Measurements from ENCODE around the gene FLCN. TPM values are rescaled to one million over a fixed set of nuclear protein-coding genes. Genes with fewer than 3 reads are reported as not detected.
A peak's percentile ranks its signal among the peaks of the same experiment; 100 is the strongest.
"Not testable (repeated sequence)": the region's sequence is repeated elsewhere in the genome, so short reads cannot be mapped to it uniquely, and the experiment has no call there.

The FLCN gene
- total and polyA plus RNA-seq, 9 donors: 17.4 to 37.3 (median 23.7) TPM

DNA sequence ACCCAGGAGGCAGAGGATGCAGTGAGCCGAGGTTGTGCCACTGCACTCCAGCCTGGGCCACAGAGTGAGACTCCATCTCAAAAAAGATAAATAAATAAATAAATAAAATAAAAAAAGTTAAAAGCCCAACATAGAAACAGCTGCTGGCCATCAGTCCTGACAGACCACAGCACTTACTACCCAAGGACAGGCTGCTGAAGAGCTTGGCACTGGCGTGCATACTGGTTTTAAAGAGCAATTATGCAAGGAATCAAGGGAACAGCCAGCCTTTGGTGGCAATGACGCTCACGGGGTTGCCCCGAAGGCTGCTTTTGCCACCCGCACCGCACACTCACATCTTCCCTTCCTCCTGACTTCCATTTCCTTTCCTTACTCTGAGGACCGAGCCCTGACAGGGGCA lies 35.1 kb downstream of the FLCN start:
- Histone ChIP-seq H3K4me1 (ENCODE audit: control insufficient read depth, insufficient read depth, low read length) (peaks cover 25% of the 10 kb centered on the region), H3K27ac (ENCODE audit: low read length) (no peak overlapping the region), H3K4me3 (ENCODE audit: low read length) (no peak overlapping the region), H3K9me3 (replicated peaks; ENCODE audit: control insufficient read depth, low read depth, low read length) (no peaks in the 10 kb centered on the region), H3K27me3 (ENCODE audit: control insufficient read depth, insufficient read depth, low read length) (no peaks in the 10 kb centered on the region), H3K36me3 (ENCODE audit: control insufficient read depth, insufficient read depth, low read length) (peaks cover 20% of the 10 kb centered on the region)
- DNase-seq: no peak
- 88% methylated on average over 1 of the region's 8 CpGs for WGBS (ENCODE audit: insufficient coverage)

DNA sequence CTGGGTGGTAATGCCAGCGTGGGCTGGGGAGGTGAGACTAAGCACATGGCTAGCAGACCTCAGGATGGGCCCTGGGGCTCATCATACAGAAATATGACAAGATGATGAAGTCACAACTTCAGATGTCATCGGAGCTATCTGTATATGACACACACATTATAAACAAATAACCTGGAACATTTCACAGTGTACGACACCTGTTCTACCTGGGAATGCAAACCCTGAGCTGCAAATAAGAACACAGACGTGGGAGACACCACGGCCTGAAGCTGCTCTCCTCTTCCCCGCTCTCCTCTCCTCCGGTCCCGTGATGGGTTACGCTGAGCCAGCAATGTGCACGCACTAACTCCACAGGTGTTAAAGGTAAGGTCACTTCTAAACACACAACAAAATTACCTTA lies 35.7 kb downstream of the FLCN start:
- no peak overlapping the region for H3K4me3 ChIP-seq (ENCODE audit: low read length)
- H3K27me3 ChIP-seq (ENCODE audit: control insufficient read depth, insufficient read depth, low read length): no peaks in the 10 kb centered on the region
- H3K36me3 ChIP-seq (ENCODE audit: control insufficient read depth, insufficient read depth, low read length): peaks cover 20% of the 10 kb centered on the region
- DNase-seq: no peak
- H3K4me1 ChIP-seq (ENCODE audit: control insufficient read depth, insufficient read depth, low read length): peaks cover 25% of the 10 kb centered on the region
- H3K27ac ChIP-seq (ENCODE audit: low read length): no peak overlapping the region
- WGBS (ENCODE audit: insufficient coverage): 92% methylated on average over 8 of the region's 10 CpGs
- no peaks in the 10 kb centered on the region for H3K9me3 ChIP-seq (replicated peaks; ENCODE audit: control insufficient read depth, low read depth, low read length)

DNA sequence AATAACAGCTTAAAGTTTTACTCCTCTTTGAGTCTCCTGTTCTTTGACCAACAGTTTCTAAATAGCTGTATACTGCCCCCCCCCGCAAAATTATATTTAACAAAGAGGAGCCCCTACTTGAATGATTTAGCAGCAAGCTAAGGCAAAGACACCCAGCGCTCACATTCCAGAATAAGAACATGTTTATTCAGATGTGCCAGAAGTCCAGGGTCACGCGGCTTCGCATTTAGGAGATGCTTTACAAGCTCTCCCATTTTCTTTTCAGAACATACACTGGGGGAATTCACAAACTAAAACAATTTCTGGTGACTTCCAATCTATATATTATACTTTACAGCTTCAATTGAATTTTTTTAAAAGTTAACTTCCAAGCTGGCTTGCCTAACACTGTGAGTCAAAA lies 36.1 kb downstream of the FLCN start:
- peaks cover 20% of the 10 kb centered on the region for H3K36me3 ChIP-seq (ENCODE audit: control insufficient read depth, insufficient read depth, low read length)
- peak; percentile 45 for DNase-seq
- H3K27ac ChIP-seq (ENCODE audit: low read length): no peak overlapping the region
- H3K9me3 ChIP-seq (replicated peaks; ENCODE audit: control insufficient read depth, low read depth, low read length): no peaks in the 10 kb centered on the region
- peaks cover 24% of the 10 kb centered on the region for H3K4me1 ChIP-seq (ENCODE audit: control insufficient read depth, insufficient read depth, low read length)
- 40% methylated on average over 1 of the region's 5 CpGs for WGBS (ENCODE audit: insufficient coverage)
- no peak overlapping the region for H3K4me3 ChIP-seq (ENCODE audit: low read length)
- no peaks in the 10 kb centered on the region for H3K27me3 ChIP-seq (ENCODE audit: control insufficient read depth, insufficient read depth, low read length)

DNA sequence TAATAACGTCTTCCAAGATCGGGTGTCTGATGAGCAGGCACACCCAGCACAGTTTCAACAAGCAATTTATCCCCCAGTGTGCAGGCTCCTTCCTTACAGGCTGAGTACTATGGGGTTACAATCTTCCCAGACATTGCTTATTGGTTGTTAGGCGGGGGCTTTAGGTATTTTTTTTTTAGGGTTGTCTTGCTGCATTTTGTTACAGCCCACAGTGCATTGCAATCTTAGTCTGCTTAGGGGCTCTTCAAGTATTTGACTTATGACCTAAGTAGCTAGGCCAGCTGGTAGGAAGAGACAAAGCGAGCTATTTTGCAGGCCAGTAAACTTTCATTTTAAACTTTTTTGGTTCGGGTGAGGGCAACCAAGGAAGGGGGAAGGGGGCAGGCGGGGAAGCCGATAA lies 36.7 kb downstream of the FLCN start:
- peaks cover 20% of the 10 kb centered on the region for H3K36me3 ChIP-seq (ENCODE audit: control insufficient read depth, insufficient read depth, low read length)
- H3K9me3 ChIP-seq (replicated peaks; ENCODE audit: control insufficient read depth, low read depth, low read length): no peaks in the 10 kb centered on the region
- H3K27ac ChIP-seq (ENCODE audit: low read length): no peak overlapping the region
- no peaks in the 10 kb centered on the region for H3K27me3 ChIP-seq (ENCODE audit: control insufficient read depth, insufficient read depth, low read length)
- H3K4me1 ChIP-seq (ENCODE audit: control insufficient read depth, insufficient read depth, low read length): peaks cover 19% of the 10 kb centered on the region
- DNase-seq: no peak
- 59% methylated on average over 6 of the region's 7 CpGs for WGBS (ENCODE audit: insufficient coverage)
- H3K4me3 ChIP-seq (ENCODE audit: low read length): no peak overlapping the region

GRCh38 chr17:17198281-17198680 lies 38.7 kb downstream of the FLCN start:
- H3K27ac ChIP-seq (ENCODE audit: low read length): no peak overlapping the region
- peaks cover 3% of the 10 kb centered on the region for H3K4me1 ChIP-seq (ENCODE audit: control insufficient read depth, insufficient read depth, low read length)
- no peaks in the 10 kb centered on the region for H3K9me3 ChIP-seq (replicated peaks; ENCODE audit: control insufficient read depth, low read depth, low read length)
- peaks cover 18% of the 10 kb centered on the region for H3K36me3 ChIP-seq (ENCODE audit: control insufficient read depth, insufficient read depth, low read length)
- 100% methylated on average over 1 of the region's 1 CpG for WGBS (ENCODE audit: insufficient coverage)
- H3K4me3 ChIP-seq (ENCODE audit: low read length): no peak overlapping the region
- H3K27me3 ChIP-seq (ENCODE audit: control insufficient read depth, insufficient read depth, low read length): no peaks in the 10 kb centered on the region
- no peak for DNase-seq

- no peaks in the 10 kb centered on the region for H3K9me3 ChIP-seq (replicated peaks; ENCODE audit: control insufficient read depth, low read depth, low read length)
- no peak overlapping the region for H3K4me3 ChIP-seq (ENCODE audit: low read length)
- peaks cover 5% of the 10 kb centered on the region for H3K4me1 ChIP-seq (ENCODE audit: control insufficient read depth, insufficient read depth, low read length)
- H3K36me3 ChIP-seq (ENCODE audit: control insufficient read depth, insufficient read depth, low read length): peaks cover 4% of the 10 kb centered on the region
- DNase-seq: no peak
- no peaks in the 10 kb centered on the region for H3K27me3 ChIP-seq (ENCODE audit: control insufficient read depth, insufficient read depth, low read length)
- no peak overlapping the region for H3K27ac ChIP-seq (ENCODE audit: low read length)
Observed at GRCh38 chr17:17196776-17197175, 40.2 kb downstream of the FLCN start.

GRCh38 chr17:17195466-17195865 lies 41.5 kb downstream of the FLCN start:
- not testable (repeated sequence) for DNase-seq

GRCh38 chr17:17191961-17192381 lies 45.0 kb downstream of the FLCN start:
- no peaks in the 10 kb centered on the region for H3K27me3 ChIP-seq (ENCODE audit: control insufficient read depth, insufficient read depth, low read length)
- WGBS (ENCODE audit: insufficient coverage): 71% methylated on average over 6 of the region's 10 CpGs
- H3K4me3 ChIP-seq (ENCODE audit: low read length): no peak overlapping the region
- H3K36me3 ChIP-seq (ENCODE audit: control insufficient read depth, insufficient read depth, low read length): peaks cover 23% of the 10 kb centered on the region
- no peaks in the 10 kb centered on the region for H3K9me3 ChIP-seq (replicated peaks; ENCODE audit: control insufficient read depth, low read depth, low read length)
- no peak for DNase-seq
- peak overlapping the region; percentile 72 for H3K27ac ChIP-seq (ENCODE audit: low read length)
- H3K4me1 ChIP-seq (ENCODE audit: control insufficient read depth, insufficient read depth, low read length): peaks cover 15% of the 10 kb centered on the region

More at GRCh38 chr17:17195466-17195865, 41.5 kb downstream of the FLCN start:
- not testable (repeated sequence) for H3K27me3 ChIP-seq (ENCODE audit: control insufficient read depth, insufficient read depth, low read length); H3K9me3 ChIP-seq (replicated peaks; ENCODE audit: control insufficient read depth, low read depth, low read length); H3K36me3 ChIP-seq (ENCODE audit: control insufficient read depth, insufficient read depth, low read length); H3K4me3 ChIP-seq (ENCODE audit: low read length); H3K27ac ChIP-seq (ENCODE audit: low read length)
- WGBS (ENCODE audit: insufficient coverage): 83% methylated on average over 2 of the region's 5 CpGs
- peaks cover 10% of the 10 kb centered on the region for H3K4me1 ChIP-seq (ENCODE audit: control insufficient read depth, insufficient read depth, low read length)

DNA sequence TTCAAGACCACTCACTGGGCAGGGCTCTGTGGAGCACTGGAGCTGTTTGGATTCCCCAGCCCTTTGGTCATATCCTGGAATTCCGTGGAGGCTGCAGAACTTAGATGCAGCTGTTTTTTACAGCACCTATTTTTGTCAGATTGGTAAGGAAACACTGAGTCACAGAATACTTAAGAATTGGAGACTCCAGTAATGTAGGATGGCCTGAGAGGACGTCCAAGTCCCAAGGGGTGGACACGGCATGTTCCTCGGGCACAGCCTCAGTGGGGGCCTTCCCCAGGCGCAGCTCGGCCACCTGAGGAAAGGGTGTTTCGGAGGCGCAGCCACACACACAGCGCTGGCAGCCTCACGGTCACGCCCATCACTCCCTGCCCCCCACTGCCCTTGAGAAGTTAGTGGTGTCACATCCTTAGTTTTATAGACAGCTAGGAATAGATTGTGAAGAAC lies 45.6 kb downstream of the FLCN start:
- 40% methylated on average over 1 of the region's 11 CpGs for WGBS (ENCODE audit: insufficient coverage)
- Histone ChIP-seq H3K36me3 (ENCODE audit: control insufficient read depth, insufficient read depth, low read length) (peaks cover 27% of the 10 kb centered on the region), H3K9me3 (replicated peaks; ENCODE audit: control insufficient read depth, low read depth, low read length) (no peaks in the 10 kb centered on the region), H3K4me3 (ENCODE audit: low read length) (no peak overlapping the region), H3K4me1 (ENCODE audit: control insufficient read depth, insufficient read depth, low read length) (peaks cover 19% of the 10 kb centered on the region), H3K27me3 (ENCODE audit: control insufficient read depth, insufficient read depth, low read length) (no peaks in the 10 kb centered on the region), H3K27ac (ENCODE audit: low read length) (peak overlapping the region; percentile 72)
- DNase-seq: peak; percentile 51

DNA sequence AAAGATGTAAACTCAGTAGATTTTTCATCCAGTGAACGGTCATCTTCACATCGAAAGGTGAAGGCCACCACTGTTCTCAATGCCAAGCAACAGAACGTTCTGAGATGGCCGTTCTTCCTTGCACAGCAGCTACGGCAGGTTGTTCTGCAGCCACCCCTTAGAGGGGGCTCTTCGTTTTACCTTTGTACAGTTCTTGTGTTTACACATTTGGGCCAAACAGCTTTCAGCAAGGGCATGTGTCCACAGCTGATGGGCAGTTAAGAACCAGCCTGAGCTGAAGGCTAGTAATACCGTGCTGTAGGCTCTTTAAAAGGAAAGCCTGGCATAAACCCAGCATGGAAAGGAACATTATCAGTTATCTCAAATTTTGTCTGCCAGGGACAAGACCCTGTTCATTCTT lies 46.8 kb downstream of the FLCN start:
- no peak overlapping the region for H3K27ac ChIP-seq (ENCODE audit: low read length)
- DNase-seq: no peak
- H3K4me3 ChIP-seq (ENCODE audit: low read length): no peak overlapping the region
- peaks cover 34% of the 10 kb centered on the region for H3K36me3 ChIP-seq (ENCODE audit: control insufficient read depth, insufficient read depth, low read length)
- 81% methylated on average over 7 of the region's 7 CpGs for WGBS (ENCODE audit: insufficient coverage)
- no peaks in the 10 kb centered on the region for H3K27me3 ChIP-seq (ENCODE audit: control insufficient read depth, insufficient read depth, low read length)
- H3K9me3 ChIP-seq (replicated peaks; ENCODE audit: control insufficient read depth, low read depth, low read length): no peaks in the 10 kb centered on the region
- H3K4me1 ChIP-seq (ENCODE audit: control insufficient read depth, insufficient read depth, low read length): peaks cover 19% of the 10 kb centered on the region

GRCh38 chr17:17189559-17189958 lies 47.4 kb downstream of the FLCN start:
- H3K36me3 ChIP-seq (ENCODE audit: control insufficient read depth, insufficient read depth, low read length): peaks cover 37% of the 10 kb centered on the region
- H3K9me3 ChIP-seq (replicated peaks; ENCODE audit: control insufficient read depth, low read depth, low read length): no peaks in the 10 kb centered on the region
- H3K4me1 ChIP-seq (ENCODE audit: control insufficient read depth, insufficient read depth, low read length): peaks cover 21% of the 10 kb centered on the region
- H3K27me3 ChIP-seq (ENCODE audit: control insufficient read depth, insufficient read depth, low read length): no peaks in the 10 kb centered on the region
- no peak for DNase-seq
- WGBS (ENCODE audit: insufficient coverage): 29% methylated on average over 3 of the region's 4 CpGs
- H3K4me3 ChIP-seq (ENCODE audit: low read length): no peak overlapping the region
- H3K27ac ChIP-seq (ENCODE audit: low read length): no peak overlapping the region
